Erythroblast (primary cell): ENCODE results near the gene ZRANB1.

Source experiments
- GATA1 ChIP-seq: IDR thresholded peaks from 2 replicates; pipeline ENCODE4 v1.6.1; 2011; ENCODE audit warnings: low read depth, mild to moderate bottlenecking, control low read depth, low read length, moderate library complexity
- POLR2A ChIP-seq: IDR thresholded peaks from 2 replicates; pipeline ENCODE4 v1.6.1; 2011; ENCODE audit warnings: mild to moderate bottlenecking, low read length

DNA sequence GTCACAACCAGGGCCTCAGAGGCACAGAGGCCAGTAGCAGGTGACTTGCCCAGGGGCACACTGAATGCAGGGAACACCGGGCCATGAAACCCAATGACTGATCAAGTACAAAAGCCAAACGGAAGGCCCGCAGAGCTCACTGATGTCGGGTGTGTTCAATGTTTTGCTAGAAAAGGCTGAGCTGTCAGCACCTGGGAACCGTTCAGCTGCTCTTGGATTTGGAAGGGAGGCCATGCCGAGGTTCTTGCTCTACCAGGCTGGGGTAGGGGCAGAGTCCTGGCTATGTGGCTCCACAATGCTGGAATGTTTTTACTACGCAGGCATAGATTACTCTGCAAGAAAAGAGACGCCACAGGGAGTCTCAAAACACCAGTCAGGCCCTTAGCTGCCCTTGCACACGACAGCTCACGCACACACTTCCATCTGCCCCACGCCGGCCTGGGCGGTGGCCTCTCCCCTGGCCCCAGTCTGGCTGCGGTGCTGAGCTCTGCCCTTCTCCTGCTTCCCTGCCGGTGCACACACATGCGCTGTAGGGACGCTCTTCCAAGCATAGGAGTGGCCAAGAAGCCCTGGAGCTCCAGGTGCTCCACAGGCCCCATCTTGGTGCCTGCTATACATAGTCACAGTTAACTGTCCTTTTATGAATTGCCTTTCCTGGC, 79.9 kb downstream of the ZRANB1 start:
- TF ChIP-seq POLR2A (no peak), GATA1 (no peak)
